OCI-LY1 (cell line): ENCODE results near the gene PAEP.

Source experiments
- H2AFZ ChIP-seq: fragments of 200-600 bp; sonication (generic), shearing (Covaris generic); 2 replicates; pipeline ENCODE4 v1.6.0; 2014; ENCODE audit warnings: antibody characterized with exemption, mild to moderate bottlenecking, low read length
- H3F3A ChIP-seq: fragments of 200-600 bp; sonication (generic), shearing (Covaris generic); 2 replicates; pipeline ENCODE4 v1.6.0; 2014; ENCODE audit warnings: mild to moderate bottlenecking, antibody characterized with exemption, low read length, moderate library complexity; ENCODE audit not compliant: insufficient read depth
- H3K27ac ChIP-seq: fragments of 200-600 bp; sonication (generic); 2 replicates; pipeline ENCODE4 v1.5.1; 2014; ENCODE audit warnings: low read length, mixed run types, mild to moderate bottlenecking, low read depth; ENCODE audit not compliant: poor library complexity, severe bottlenecking
- H3K27me3 ChIP-seq: fragments of 200-600 bp; sonication (generic); 2 replicates; pipeline ENCODE4 v1.6.0; 2014; ENCODE audit warnings: antibody characterized with exemption, mild to moderate bottlenecking, low read length, moderate library complexity; ENCODE audit not compliant: insufficient read depth
- H3K36me3 ChIP-seq: fragments of 200-600 bp; sonication (generic); 2 replicates; pipeline ENCODE4 v1.6.1; 2014; ENCODE audit warnings: mild to moderate bottlenecking, antibody characterized with exemption, low read length, moderate library complexity, mixed read lengths; ENCODE audit not compliant: insufficient read depth
- H3K4me1 ChIP-seq: fragments of 200-600 bp; sonication (generic); 2 replicates; pipeline ENCODE4 v1.5.1; 2014; ENCODE audit warnings: mild to moderate bottlenecking, low read length, moderate library complexity; ENCODE audit not compliant: insufficient read depth, severe bottlenecking
- H3K4me2 ChIP-seq: fragments of 200-600 bp; sonication (generic), shearing (Covaris generic); 2 replicates; pipeline ENCODE4 v1.6.1; 2014; ENCODE audit warnings: low read length
- H3K4me3 ChIP-seq: fragments of 200-600 bp; sonication (generic); 2 replicates; pipeline ENCODE4 v1.5.1; 2014; ENCODE audit warnings: low read length, low read depth, mild to moderate bottlenecking, mixed read lengths; ENCODE audit not compliant: poor library complexity, severe bottlenecking
- H3K79me2 ChIP-seq: fragments of 200-600 bp; shearing (Covaris generic); 2 replicates; pipeline ENCODE4 v1.6.1; 2016; ENCODE audit warnings: mixed run types, low read length, mixed read lengths; ENCODE audit not compliant: insufficient read depth
- H3K9ac ChIP-seq: fragments of 200-600 bp; sonication (generic), shearing (Covaris generic); 2 replicates; pipeline ENCODE4 v1.6.1; 2014; ENCODE audit warnings: mild to moderate bottlenecking, low read length, mixed read lengths
- H3K9me2 ChIP-seq: fragments of 200-600 bp; sonication (generic), shearing (Covaris generic); 2 replicates; pipeline ENCODE4 v1.6.1; 2014; ENCODE audit warnings: low read depth, mild to moderate bottlenecking, low read length, mixed read lengths
- H3K9me3 ChIP-seq: fragments of 200-600 bp; shearing (Covaris generic); 2 replicates; pipeline ENCODE4 v1.6.1; 2014; ENCODE audit warnings: low read length, mixed read lengths
- H4K20me1 ChIP-seq: fragments of 200-600 bp; sonication (generic), shearing (Covaris generic); 2 replicates; pipeline ENCODE4 v1.6.0; 2016; ENCODE audit warnings: mild to moderate bottlenecking, low read length; ENCODE audit not compliant: insufficient read depth
- EZH2 ChIP-seq: fragments of 200-600 bp; sonication (generic), shearing (Covaris generic); IDR thresholded peaks from 2 replicates; pipeline ENCODE4 v1.8.0; 2017; ENCODE audit warnings: borderline replicate concordance, mixed run types, mild to moderate bottlenecking, antibody characterized with exemption, low read length, moderate library complexity, mixed read lengths
- TF ChIP-seq, protein P1 (sequence below): fragments of 200-600 bp; sonication (generic), shearing (Covaris generic); IDR thresholded peaks from 2 replicates; pipeline ENCODE4 v1.5.1; 2017; ENCODE audit warnings: mild to moderate bottlenecking, antibody characterized with exemption, low read length, moderate library complexity, mixed read lengths

PAEP gene

DNA sequence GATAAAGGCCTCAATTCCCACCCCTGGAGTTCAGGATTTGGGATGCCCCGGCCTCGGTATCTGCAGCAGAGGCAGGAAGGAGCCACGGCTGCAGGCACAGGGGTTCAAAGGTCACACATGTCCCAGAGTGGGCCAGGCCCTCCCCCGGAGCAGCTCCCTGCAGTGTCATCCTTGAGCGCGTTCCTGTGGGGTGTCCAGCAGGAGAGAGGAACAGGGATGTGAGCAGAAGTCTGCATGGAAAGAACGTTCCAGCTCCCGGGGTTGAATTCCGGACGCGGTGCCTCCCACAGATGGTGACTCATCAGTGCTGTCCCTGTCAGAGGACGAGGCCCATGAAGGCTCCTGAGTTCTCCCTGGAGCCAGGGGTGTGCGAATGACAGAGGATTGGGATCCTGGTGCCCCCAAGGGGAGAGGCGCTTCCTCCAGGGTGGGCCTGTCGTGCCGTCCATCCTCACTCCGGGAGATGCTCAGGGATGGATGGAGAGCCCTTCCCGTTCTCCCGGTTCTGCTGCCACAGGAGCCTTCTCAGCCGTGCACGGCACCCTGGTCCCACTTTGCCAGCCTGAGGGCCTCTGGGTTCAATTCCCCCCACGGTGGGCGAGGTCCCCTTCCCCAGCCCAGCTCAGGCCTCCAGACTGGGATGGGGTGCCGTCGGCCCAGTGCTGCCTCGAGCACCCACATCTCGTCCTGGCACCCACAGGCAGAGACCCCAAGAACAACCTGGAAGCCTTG, 37.3 kb upstream of the PAEP start:
- no peak overlapping the region for H2AFZ ChIP-seq
- no peak overlapping the region for H3K4me3 ChIP-seq
- no peaks in the 10 kb centered on the region for H3K79me2 ChIP-seq
- no peak overlapping the region for H3K9ac ChIP-seq
- no peaks in the 10 kb centered on the region for H3K9me3 ChIP-seq
- no peaks in the 10 kb centered on the region for H4K20me1 ChIP-seq
- no peaks in the 10 kb centered on the region for H3K9me2 ChIP-seq
- no peak for TF ChIP-seq EZH2
- TF ChIP-seq, protein P1, sequence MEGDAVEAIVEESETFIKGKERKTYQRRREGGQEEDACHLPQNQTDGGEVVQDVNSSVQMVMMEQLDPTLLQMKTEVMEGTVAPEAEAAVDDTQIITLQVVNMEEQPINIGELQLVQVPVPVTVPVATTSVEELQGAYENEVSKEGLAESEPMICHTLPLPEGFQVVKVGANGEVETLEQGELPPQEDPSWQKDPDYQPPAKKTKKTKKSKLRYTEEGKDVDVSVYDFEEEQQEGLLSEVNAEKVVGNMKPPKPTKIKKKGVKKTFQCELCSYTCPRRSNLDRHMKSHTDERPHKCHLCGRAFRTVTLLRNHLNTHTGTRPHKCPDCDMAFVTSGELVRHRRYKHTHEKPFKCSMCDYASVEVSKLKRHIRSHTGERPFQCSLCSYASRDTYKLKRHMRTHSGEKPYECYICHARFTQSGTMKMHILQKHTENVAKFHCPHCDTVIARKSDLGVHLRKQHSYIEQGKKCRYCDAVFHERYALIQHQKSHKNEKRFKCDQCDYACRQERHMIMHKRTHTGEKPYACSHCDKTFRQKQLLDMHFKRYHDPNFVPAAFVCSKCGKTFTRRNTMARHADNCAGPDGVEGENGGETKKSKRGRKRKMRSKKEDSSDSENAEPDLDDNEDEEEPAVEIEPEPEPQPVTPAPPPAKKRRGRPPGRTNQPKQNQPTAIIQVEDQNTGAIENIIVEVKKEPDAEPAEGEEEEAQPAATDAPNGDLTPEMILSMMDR = no peak
- H3K4me2 ChIP-seq = no peak overlapping the region
- no peak overlapping the region for H3K27ac ChIP-seq
- no peaks in the 10 kb centered on the region for H3K27me3 ChIP-seq
- H3K4me1 ChIP-seq = no peaks in the 10 kb centered on the region
- no peaks in the 10 kb centered on the region for H3F3A ChIP-seq
- H3K36me3 ChIP-seq = no peaks in the 10 kb centered on the region

DNA sequence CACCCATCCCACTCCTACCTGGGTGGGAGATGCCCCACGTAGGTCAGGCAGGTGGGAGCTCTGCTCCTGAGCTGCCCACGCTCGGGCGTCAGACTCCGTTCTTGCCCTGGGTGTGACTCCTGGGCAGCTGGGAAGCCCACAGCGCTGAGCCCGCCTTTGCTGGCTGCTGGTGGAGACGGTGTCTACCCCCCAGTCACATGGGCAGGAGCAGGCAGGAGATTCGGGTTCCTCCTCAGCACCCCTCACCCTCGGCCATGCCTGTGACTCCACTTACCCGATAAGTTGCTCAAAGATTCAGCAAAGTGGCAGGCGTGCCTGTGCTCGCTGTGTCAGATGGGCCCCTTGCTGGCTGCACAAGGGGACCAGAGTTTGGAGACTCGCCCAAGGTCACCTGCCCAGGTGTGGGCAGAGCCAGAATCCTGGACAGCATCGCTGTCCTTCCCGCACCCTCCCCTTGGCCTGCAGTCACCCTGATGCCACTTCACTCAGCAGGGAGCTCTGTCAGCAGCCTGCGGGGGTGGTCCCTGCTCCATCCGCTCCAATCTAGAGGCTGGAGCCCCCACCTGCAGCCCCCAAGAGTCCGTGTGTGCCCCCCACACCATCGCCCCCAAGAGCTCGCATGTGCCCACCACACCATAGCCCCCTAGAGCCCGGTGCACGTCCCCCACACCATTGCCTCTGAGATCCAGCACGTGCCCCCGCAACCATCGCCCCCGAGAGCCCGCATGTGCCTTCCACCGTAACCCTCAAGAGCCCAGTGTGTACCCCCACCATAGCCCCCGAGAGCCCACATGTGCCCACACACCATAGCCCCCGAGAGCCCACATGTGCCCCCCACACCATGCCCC, 36.1 kb upstream of the PAEP start:
- no peaks in the 10 kb centered on the region for H3K36me3 ChIP-seq
- no peaks in the 10 kb centered on the region for H3K9me3 ChIP-seq
- no peak overlapping the region for H3K4me2 ChIP-seq
- no peaks in the 10 kb centered on the region for H3K4me1 ChIP-seq
- no peaks in the 10 kb centered on the region for H3K27me3 ChIP-seq
- H3K9me2 ChIP-seq = no peaks in the 10 kb centered on the region
- H2AFZ ChIP-seq = no peak overlapping the region
- TF ChIP-seq, protein P1 = no peak
- TF ChIP-seq EZH2 = no peak
- H3K79me2 ChIP-seq = no peaks in the 10 kb centered on the region
- no peak overlapping the region for H3K9ac ChIP-seq
- H3F3A ChIP-seq = no peaks in the 10 kb centered on the region
- no peak overlapping the region for H3K27ac ChIP-seq
- H4K20me1 ChIP-seq = no peaks in the 10 kb centered on the region
- no peak overlapping the region for H3K4me3 ChIP-seq

DNA sequence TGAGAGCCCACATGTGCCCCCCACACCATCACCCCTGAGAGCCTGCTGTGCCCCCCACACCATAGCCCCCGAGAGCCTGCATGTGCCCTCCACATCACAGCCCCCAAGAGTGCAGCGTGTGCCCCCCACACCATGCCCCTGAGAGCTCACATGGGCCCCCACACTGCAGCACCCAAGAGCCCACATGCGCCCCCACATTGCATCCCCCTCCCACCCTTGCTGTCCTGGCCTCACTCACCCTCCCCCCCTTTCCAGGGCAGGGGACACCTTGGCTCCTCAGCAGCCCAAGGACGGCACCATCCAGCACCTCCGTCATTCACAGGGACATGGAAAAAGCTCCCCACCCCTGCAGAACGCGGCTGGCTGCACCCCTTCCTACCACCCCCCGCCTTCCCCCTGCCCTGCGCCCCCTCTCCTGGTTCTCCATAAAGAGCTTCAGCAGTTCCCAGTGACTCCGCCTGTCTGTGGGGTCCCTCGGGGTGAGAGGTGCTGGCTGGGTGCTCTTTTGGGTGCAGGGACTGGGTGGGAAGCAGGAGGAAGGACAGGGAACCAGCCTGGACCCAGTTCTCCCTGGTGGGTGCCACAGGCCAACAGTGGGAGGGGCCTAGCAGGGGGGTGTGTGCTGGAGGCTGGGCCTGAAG, 35.3 kb upstream of the PAEP start:
- H2AFZ ChIP-seq = no peak overlapping the region
- H3K4me1 ChIP-seq = no peaks in the 10 kb centered on the region
- H3K4me3 ChIP-seq = no peak overlapping the region
- H3K27me3 ChIP-seq = no peaks in the 10 kb centered on the region
- no peak overlapping the region for H3K4me2 ChIP-seq
- no peaks in the 10 kb centered on the region for H4K20me1 ChIP-seq
- H3K27ac ChIP-seq = no peak overlapping the region
- H3F3A ChIP-seq = no peaks in the 10 kb centered on the region
- TF ChIP-seq, protein P1 = no peak
- no peak for TF ChIP-seq EZH2
- H3K9me2 ChIP-seq = no peaks in the 10 kb centered on the region
- H3K36me3 ChIP-seq = no peaks in the 10 kb centered on the region
- H3K9me3 ChIP-seq = no peaks in the 10 kb centered on the region
- H3K79me2 ChIP-seq = no peaks in the 10 kb centered on the region
- no peak overlapping the region for H3K9ac ChIP-seq
